ENCODE data around the gene FKBP5. TPM values are rescaled to one million over a fixed set of nuclear protein-coding genes. Genes with fewer than 3 reads are reported as not detected.

FKBP5 gene
- total RNA-seq, 1 donor: 5.1 TPM

DNA sequence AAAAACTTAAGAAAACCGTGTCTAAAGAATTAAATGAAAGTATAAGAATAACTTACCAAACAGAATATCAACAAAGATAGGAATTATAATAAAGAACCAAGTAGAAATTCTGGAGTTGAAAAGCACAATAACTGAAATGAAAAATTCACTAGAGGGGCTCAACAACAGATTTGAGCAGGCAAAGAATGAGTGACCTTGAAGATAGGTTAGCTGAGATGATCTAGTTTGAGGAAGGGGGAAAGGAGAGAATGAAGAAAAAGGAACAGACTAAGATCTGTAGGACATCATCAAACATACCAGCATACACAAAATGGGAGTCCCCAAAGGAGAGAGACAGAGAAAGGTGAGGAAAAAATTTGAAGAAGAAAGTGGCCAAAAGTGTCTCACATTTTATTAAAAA, 138.3 kb downstream of the FKBP5 start:
- H4K20me1 ChIP-seq (ENCODE audit: insufficient read depth, low read length): no peaks in the 10 kb centered on the region
- no peak overlapping the region for H2AFZ ChIP-seq (ENCODE audit: low read length)
- no peaks in the 10 kb centered on the region for H3K27me3 ChIP-seq (ENCODE audit: insufficient read depth, low read length)
- H3K27ac ChIP-seq (ENCODE audit: low read depth, low read length): no peak overlapping the region
- H3K9me3 ChIP-seq (ENCODE audit: low read depth, low read length): no peaks in the 10 kb centered on the region
- no peak overlapping the region for H3K4me2 ChIP-seq (ENCODE audit: insufficient read depth, low read length)
- no peaks in the 10 kb centered on the region for H3K79me2 ChIP-seq (ENCODE audit: insufficient read depth, low read length)
- TF ChIP-seq, protein P1, sequence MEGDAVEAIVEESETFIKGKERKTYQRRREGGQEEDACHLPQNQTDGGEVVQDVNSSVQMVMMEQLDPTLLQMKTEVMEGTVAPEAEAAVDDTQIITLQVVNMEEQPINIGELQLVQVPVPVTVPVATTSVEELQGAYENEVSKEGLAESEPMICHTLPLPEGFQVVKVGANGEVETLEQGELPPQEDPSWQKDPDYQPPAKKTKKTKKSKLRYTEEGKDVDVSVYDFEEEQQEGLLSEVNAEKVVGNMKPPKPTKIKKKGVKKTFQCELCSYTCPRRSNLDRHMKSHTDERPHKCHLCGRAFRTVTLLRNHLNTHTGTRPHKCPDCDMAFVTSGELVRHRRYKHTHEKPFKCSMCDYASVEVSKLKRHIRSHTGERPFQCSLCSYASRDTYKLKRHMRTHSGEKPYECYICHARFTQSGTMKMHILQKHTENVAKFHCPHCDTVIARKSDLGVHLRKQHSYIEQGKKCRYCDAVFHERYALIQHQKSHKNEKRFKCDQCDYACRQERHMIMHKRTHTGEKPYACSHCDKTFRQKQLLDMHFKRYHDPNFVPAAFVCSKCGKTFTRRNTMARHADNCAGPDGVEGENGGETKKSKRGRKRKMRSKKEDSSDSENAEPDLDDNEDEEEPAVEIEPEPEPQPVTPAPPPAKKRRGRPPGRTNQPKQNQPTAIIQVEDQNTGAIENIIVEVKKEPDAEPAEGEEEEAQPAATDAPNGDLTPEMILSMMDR (IDR thresholded peaks at IDR 0.05; ENCODE audit: extremely low read depth, low read depth, low read length): no peak
- DNase-seq (ENCODE audit: insufficient read length, low spot score, missing footprints): no peak
- no peak overlapping the region for H3K4me3 ChIP-seq (ENCODE audit: insufficient read depth, low read length)
- no peaks in the 10 kb centered on the region for H3K36me3 ChIP-seq (ENCODE audit: insufficient read depth, low read length)
- no peaks in the 10 kb centered on the region for H3K4me1 ChIP-seq (ENCODE audit: insufficient read depth, low read length)

DNA sequence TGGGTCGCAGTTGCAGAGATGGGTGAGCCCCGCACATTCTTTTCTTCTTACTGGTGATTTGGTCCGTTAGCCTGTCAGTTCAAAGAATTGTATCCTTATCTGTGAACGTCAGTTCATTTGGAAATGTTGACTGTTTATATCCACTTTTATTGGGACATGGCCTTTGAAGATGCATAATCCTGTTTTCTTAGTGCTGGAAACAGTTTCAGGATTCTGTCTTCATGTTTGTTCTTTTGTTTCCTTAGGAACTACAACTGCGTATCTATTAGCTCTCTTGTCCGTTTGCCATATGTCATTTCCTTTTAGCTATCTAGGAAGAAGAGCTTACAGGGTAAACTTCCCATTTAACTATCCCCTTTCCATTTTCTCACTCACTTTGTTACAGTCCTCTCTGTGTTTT, 141.0 kb downstream of the FKBP5 start:
- Histone ChIP-seq H3K4me1 (ENCODE audit: insufficient read depth, low read length) (no peaks in the 10 kb centered on the region), H3K27ac (ENCODE audit: low read depth, low read length) (no peak overlapping the region), H3K79me2 (ENCODE audit: insufficient read depth, low read length) (no peaks in the 10 kb centered on the region), H3K4me2 (ENCODE audit: insufficient read depth, low read length) (no peak overlapping the region), H3K4me3 (ENCODE audit: insufficient read depth, low read length) (no peak overlapping the region), H3K27me3 (ENCODE audit: insufficient read depth, low read length) (peaks cover 6% of the 10 kb centered on the region), H2AFZ (ENCODE audit: low read length) (no peak overlapping the region), H4K20me1 (ENCODE audit: insufficient read depth, low read length) (no peaks in the 10 kb centered on the region), H3K36me3 (ENCODE audit: insufficient read depth, low read length) (no peaks in the 10 kb centered on the region), H3K9me3 (ENCODE audit: low read depth, low read length) (no peaks in the 10 kb centered on the region)
- no peak for DNase-seq (ENCODE audit: insufficient read length, low spot score, missing footprints)
- TF ChIP-seq, protein P1 (IDR thresholded peaks at IDR 0.05; ENCODE audit: extremely low read depth, low read depth, low read length): no peak

DNA sequence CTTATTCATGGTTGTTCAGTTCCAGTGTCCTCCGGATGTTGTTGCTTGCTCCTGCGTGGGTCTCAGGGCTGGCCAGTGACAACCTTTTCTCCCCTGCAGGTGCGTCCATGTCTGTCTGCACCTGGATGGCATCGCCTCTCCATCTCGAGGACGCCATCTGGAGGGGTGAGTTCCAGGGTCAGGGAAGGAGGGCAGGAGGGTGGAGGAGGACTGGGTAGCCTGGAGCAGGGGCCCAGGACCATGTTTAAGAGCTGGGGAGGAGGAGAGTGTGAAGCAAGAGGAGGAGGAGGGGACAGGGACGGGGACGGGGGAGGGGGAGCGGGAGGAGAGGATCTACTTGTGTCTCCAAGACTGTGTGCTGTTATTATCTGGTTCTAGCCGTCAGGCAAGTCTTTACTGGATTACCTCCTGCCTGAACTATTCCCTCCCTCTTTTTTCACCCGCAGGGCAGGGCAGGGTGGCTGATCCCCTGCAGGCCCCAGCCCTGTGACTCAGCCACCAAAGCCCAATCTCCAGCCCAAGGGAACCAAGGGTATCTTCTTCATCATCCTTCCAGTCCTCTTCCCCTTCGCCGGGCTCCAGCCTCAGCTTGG, 143.8 kb downstream of the FKBP5 start:
- Histone ChIP-seq H2AFZ (ENCODE audit: low read length) (no peak overlapping the region), H3K4me3 (ENCODE audit: insufficient read depth, low read length) (no peak overlapping the region), H3K9me3 (ENCODE audit: low read depth, low read length) (no peaks in the 10 kb centered on the region), H3K36me3 (ENCODE audit: insufficient read depth, low read length) (no peaks in the 10 kb centered on the region), H3K79me2 (ENCODE audit: insufficient read depth, low read length) (no peaks in the 10 kb centered on the region), H3K4me2 (ENCODE audit: insufficient read depth, low read length) (no peak overlapping the region), H3K27ac (ENCODE audit: low read depth, low read length) (no peak overlapping the region), H3K4me1 (ENCODE audit: insufficient read depth, low read length) (no peaks in the 10 kb centered on the region), H3K27me3 (ENCODE audit: insufficient read depth, low read length) (peaks cover 6% of the 10 kb centered on the region), H4K20me1 (ENCODE audit: insufficient read depth, low read length) (no peaks in the 10 kb centered on the region)
- DNase-seq (ENCODE audit: insufficient read length, low spot score, missing footprints): no peak
- TF ChIP-seq, protein P1 (IDR thresholded peaks at IDR 0.05; ENCODE audit: extremely low read depth, low read depth, low read length): no peak

DNA sequence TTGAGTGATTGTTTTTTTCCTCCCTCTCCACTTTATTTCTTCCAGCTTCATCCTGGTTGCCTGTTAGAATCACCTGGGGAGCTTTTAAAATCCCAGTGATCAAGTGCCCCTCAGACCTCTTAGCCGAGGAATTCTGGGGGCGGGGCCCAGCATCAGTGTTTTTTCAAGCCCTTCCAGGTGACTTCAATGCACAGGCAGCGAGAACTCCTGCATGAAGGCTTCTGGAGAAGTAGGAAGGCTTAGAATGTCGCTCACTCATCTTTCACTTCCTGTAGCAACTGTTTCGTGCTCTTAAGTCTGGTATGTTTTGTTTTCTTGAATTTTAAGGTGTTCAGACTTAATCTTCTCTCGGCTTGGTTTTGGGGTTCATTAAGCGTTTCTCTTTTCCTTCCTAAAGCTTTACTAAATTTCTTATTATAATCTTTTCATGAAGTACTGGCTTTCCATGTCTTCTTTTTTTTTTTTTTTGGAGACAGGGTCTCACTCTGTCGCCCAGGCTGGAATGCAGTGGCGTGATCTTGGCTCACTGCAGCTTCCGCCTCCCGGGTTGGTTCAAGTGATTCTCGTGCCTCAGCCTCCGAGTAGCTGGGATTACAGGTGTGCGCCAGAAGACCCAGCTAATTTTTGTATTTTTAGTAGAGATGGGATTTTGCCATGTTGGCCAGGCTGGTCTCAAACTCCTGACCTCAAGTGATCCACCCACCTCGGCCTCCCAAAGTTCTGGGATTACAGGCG, 145.1 kb downstream of the FKBP5 start:
- TF ChIP-seq, protein P1 (IDR thresholded peaks at IDR 0.05; ENCODE audit: extremely low read depth, low read depth, low read length): no peak
- no peaks in the 10 kb centered on the region for H3K79me2 ChIP-seq (ENCODE audit: insufficient read depth, low read length)
- H3K4me3 ChIP-seq (ENCODE audit: insufficient read depth, low read length): no peak overlapping the region
- H2AFZ ChIP-seq (ENCODE audit: low read length): no peak overlapping the region
- DNase-seq (ENCODE audit: insufficient read length, low spot score, missing footprints): no peak
- H3K9me3 ChIP-seq (ENCODE audit: low read depth, low read length): no peaks in the 10 kb centered on the region
- no peaks in the 10 kb centered on the region for H4K20me1 ChIP-seq (ENCODE audit: insufficient read depth, low read length)
- H3K4me2 ChIP-seq (ENCODE audit: insufficient read depth, low read length): no peak overlapping the region
- H3K36me3 ChIP-seq (ENCODE audit: insufficient read depth, low read length): no peaks in the 10 kb centered on the region
- H3K27me3 ChIP-seq (ENCODE audit: insufficient read depth, low read length): peaks cover 6% of the 10 kb centered on the region
- no peak overlapping the region for H3K27ac ChIP-seq (ENCODE audit: low read depth, low read length)
- no peaks in the 10 kb centered on the region for H3K4me1 ChIP-seq (ENCODE audit: insufficient read depth, low read length)

Data from osteoblast (primary cell).